ENCODE results near the gene PRPF38B. TPM values are rescaled to one million over a fixed set of nuclear protein-coding genes. Genes with fewer than 3 reads are reported as not detected.

The PRPF38B gene
- total and polyA plus RNA-seq, 10 of the 15 experiments (the other 5 are each of a cell fraction or from before 2014, with no cell fraction given) = 32.9 to 79.2 (median 47.8) TPM

GRCh38 chr1:108749081-108749480 is 57.0 kb downstream of the PRPF38B start:
- 71% methylated on average over 4 of the region's 4 CpGs for WGBS (ENCODE audit: insufficient coverage, insufficient replicate concordance, low lambda C conversion rate, missing lambda C conversion rate)
- in situ Hi-C loops (cut with MboI) = no loop called here
- Histone ChIP-seq H2AFZ (ENCODE audit: control insufficient read depth, low read depth, low read length) (no peak overlapping the region), H3K9me3 (replicated peaks; ENCODE audit: control insufficient read depth, insufficient read depth, low read length) (no peaks in the 10 kb centered on the region), H3K9ac (ENCODE audit: control insufficient read depth, insufficient read depth, low read length) (no peak overlapping the region), H3K4me2 (ENCODE audit: control insufficient read depth, insufficient read depth) (no peak overlapping the region; the same call in 1 of the 2 replicates), H3K4me1 (ENCODE audit: control insufficient read depth, insufficient read depth, low read length) (no peaks in the 10 kb centered on the region), H3K27me3 (replicated peaks in 1 of 2; ENCODE audit: control insufficient read depth in 2 of 2, insufficient read depth in 2 of 2, low read length in 1 of 2) (no peaks in the 10 kb centered on the region), H4K20me1 (ENCODE audit: control insufficient read depth, insufficient read depth) (no peaks in the 10 kb centered on the region), H3K79me2 (ENCODE audit: control insufficient read depth, insufficient read depth, low read length) (peaks cover 11% of the 10 kb centered on the region), H3K4me3 (no peak overlapping the region), H3K36me3 (ENCODE audit: control insufficient read depth in 2 of 2, insufficient read depth in 2 of 2, low read length in 1 of 2) (no peaks in the 10 kb centered on the region), H3K27ac (ENCODE audit: control insufficient read depth, insufficient read depth) (no peak overlapping the region)
- no TSS peak for BruUV-seq (replicated peaks)
- POLR2A ChIA-PET = interaction anchor here (0.6 to 1.5 kb wide), 2 partner anchors 14 to 780 kb away, joined by 3 to 5 read pairs; no protein-coding TSS in a partner anchor
- no peak for TF ChIP-seq NRF1 (conservative IDR thresholded peaks at IDR 0.05; ENCODE audit: low read depth, low read length)
- no peak for TF ChIP-seq ZNF592 (IDR thresholded peaks at IDR 0.05)
- TF ChIP-seq MLLT1 (IDR thresholded peaks at IDR 0.05) = no peak
- no peak for TF ChIP-seq BCL3 (IDR thresholded peaks at IDR 0.05; ENCODE audit: borderline replicate concordance, insufficient read depth, low read depth, low read length, poor library complexity, severe bottlenecking)
- TF ChIP-seq SIX5 (IDR thresholded peaks at IDR 0.05; ENCODE audit: low read depth, low read length, severe bottlenecking) = no peak
- TF ChIP-seq SKIL (IDR thresholded peaks at IDR 0.05; ENCODE audit: low read depth, poor library complexity, severe bottlenecking) = no peak
- no peak for TF ChIP-seq YBX1 (IDR thresholded peaks at IDR 0.05)
- no peak for TF ChIP-seq TCF7 (IDR thresholded peaks at IDR 0.05; ENCODE audit: borderline replicate concordance)
- no peak for TF ChIP-seq BHLHE40 (IDR thresholded peaks at IDR 0.05; ENCODE audit: borderline replicate concordance in 1 of 2, low read depth in 2 of 2, low read length in 1 of 2)
- DNase-seq (ENCODE audit: low read depth, low spot score) = no peak
- FAIRE-seq = no peak
- RAD21 ChIA-PET (ENCODE audit: unreplicated experiment) = interaction anchor here (0.9 kb wide), 1 partner anchor 79 kb away, joined by 3 read pairs; no protein-coding TSS in a partner anchor
- SMC1A ChIA-PET (ENCODE audit: uncharacterized antibody, unreplicated experiment) = interaction anchor here (2.0 kb wide), 1 partner anchor 87 kb away, joined by 5 read pairs; no protein-coding TSS in a partner anchor
- intact Hi-C loops (cut with micrococcal nuclease; ENCODE audit: unreplicated experiment) = no loop called here
- CTCF ChIA-PET = interaction anchor here (1.1 to 1.6 kb wide), 2 partner anchors 56 to 734 kb away, joined by 3 to 4 read pairs; no protein-coding TSS in a partner anchor
- ATAC-seq = no peak
